B cell (primary cell): ENCODE data around the gene FDX1. TPM values are rescaled to one million over a fixed set of nuclear protein-coding genes. Genes with fewer than 3 reads are reported as not detected.

Experiments used
- ATAC-seq: fragments of 200-7000 bp; cut with Tn5 transposase; one replicate; pipeline ENCODE4 v1.10.0; 2021; ENCODE audit warnings: low read depth, mild to moderate bottlenecking, moderate number of reproducible peaks, moderate library complexity
- CTCF ChIA-PET: fragments of 350-600 bp; sonication (Branson Sonifier 250); formaldehyde crosslinking; loops from one replicate; lab custom pipeline; 2021; ENCODE audit warnings: antibody characterized with exemption, inconsistent platforms; lab: Charles Lee
- POLR2A ChIA-PET: fragments of 350-600 bp; sonication (Branson Sonifier 250); formaldehyde crosslinking; loops from one replicate; lab custom pipeline; 2021; ENCODE audit warnings: antibody characterized with exemption; lab: Charles Lee
- DNase-seq: peaks from one replicate; pipeline ENCODE4 v3.0.0; 2013
- H2AFZ ChIP-seq: 2 replicates; pipeline ENCODE4 v1.6.1; 2012; ENCODE audit warnings: mild to moderate bottlenecking, low read depth, low read length; ENCODE audit not compliant: insufficient read depth, poor library complexity, severe bottlenecking
- H3K27ac ChIP-seq, 2 donors: 1 replicate in 1 of 2; 2 replicates in 1 of 2; pipeline ENCODE4 v1.5.1; 2012 to 2013; ENCODE audit warnings: low read length in 2 of 2, mild to moderate bottlenecking in 2 of 2, moderate library complexity in 1 of 2
- H3K27me3 ChIP-seq, 4 experiments: fragments of 200-600 bp in 1 of 4; sonication (generic) in 1 of 4; replicated peaks in 1 of 4; 1 replicate in 2 of 4; 2 replicates in 2 of 4; pipeline versions ENCODE4 v1.6.1 to v1.7.0; 2013 to 2016; ENCODE audit warnings: low read length in 3 of 4, mild to moderate bottlenecking in 2 of 4, mixed read lengths in 1 of 4, moderate library complexity in 1 of 4; ENCODE audit not compliant: insufficient read depth in 4 of 4, control insufficient read depth in 3 of 4; ENCODE audit errors: control extremely low read depth in 1 of 4
- H3K36me3 ChIP-seq, 2 experiments: replicated peaks in 1 of 2; 1 replicate in 1 of 2; 2 replicates in 1 of 2; pipeline versions ENCODE4 v1.6.1 to v1.7.1; 2013; ENCODE audit warnings: low read length in 1 of 2; ENCODE audit not compliant: insufficient read depth in 2 of 2, control insufficient read depth in 1 of 2; ENCODE audit errors: control extremely low read depth in 1 of 2, extremely low read depth in 1 of 2
- H3K4me1 ChIP-seq, 2 donors: fragments of 200-600 bp in 1 of 2; sonication (generic) in 1 of 2; 1 replicate in 1 of 2; 2 replicates in 1 of 2; pipeline versions ENCODE4 v1.5.1 to v1.6.1; 2013 to 2017; ENCODE audit warnings: low read length in 2 of 2; ENCODE audit not compliant: control insufficient read depth in 2 of 2, insufficient read depth in 2 of 2
- H3K4me2 ChIP-seq: replicated peaks from 2 replicates; pipeline ENCODE3; 2012; ENCODE audit warnings: mild to moderate bottlenecking, low read depth, low read length; ENCODE audit not compliant: poor library complexity, severe bottlenecking
- H3K4me3 ChIP-seq, 5 experiments: fragments of 200-600 bp in 1 of 5; sonication (generic) in 1 of 5; 1 replicate in 3 of 5; 2 replicates in 2 of 5; pipeline versions ENCODE4 v1.5.1 to v1.7.0; 2011 to 2016; ENCODE audit warnings: low read length in 4 of 5, mild to moderate bottlenecking in 4 of 5, low read depth in 2 of 5, control low read depth in 1 of 5, moderate library complexity in 1 of 5; ENCODE audit not compliant: insufficient read depth in 1 of 5; ENCODE audit errors: control extremely low read depth in 1 of 5, extremely low read depth in 1 of 5
- H3K79me2 ChIP-seq: fragments of 200-600 bp; sonication (generic); one replicate; pipeline ENCODE4 v1.6.0; 2016; ENCODE audit warnings: low read length; ENCODE audit not compliant: control insufficient read depth, insufficient read depth
- H3K9ac ChIP-seq: fragments of 200-600 bp; sonication (generic); 2 replicates; pipeline ENCODE4 v1.6.1; 2017; ENCODE audit warnings: mild to moderate bottlenecking, low read length, moderate library complexity
- H3K9me3 ChIP-seq, 3 donors: one replicate each; pipeline versions ENCODE4 v1.6.1 to v1.7.1; 2013; ENCODE audit warnings: low read length in 2 of 3; ENCODE audit not compliant: control insufficient read depth in 2 of 3, insufficient read depth in 1 of 3; ENCODE audit errors: control extremely low read depth in 1 of 3
- H4K20me1 ChIP-seq: 2 replicates; pipeline ENCODE4 v1.6.0; 2012; ENCODE audit warnings: mild to moderate bottlenecking, low read length; ENCODE audit not compliant: insufficient read depth, control insufficient read depth, poor library complexity, severe bottlenecking
- H3K27ac Mint-ChIP-seq: one replicate; pipeline ENCODE4 v1.8.0; 2021; ENCODE audit warnings: mixed read lengths
- H3K27me3 Mint-ChIP-seq: one replicate; pipeline ENCODE4 v1.8.0; 2021; ENCODE audit warnings: mixed read lengths
- H3K4me1 Mint-ChIP-seq: one replicate; pipeline ENCODE4 v1.8.0; 2021; ENCODE audit warnings: mixed read lengths
- H3K4me3 Mint-ChIP-seq: one replicate; pipeline ENCODE4 v1.8.0; 2021; ENCODE audit warnings: mixed read lengths
- H3K9me3 Mint-ChIP-seq: one replicate; pipeline ENCODE4 v1.8.0; 2022; ENCODE audit warnings: mixed read lengths; ENCODE audit not compliant: insufficient read depth
- EZH2 ChIP-seq: IDR thresholded peaks from 2 replicates; pipeline ENCODE4 v1.6.1; 2012; ENCODE audit warnings: borderline replicate concordance, low read depth, mild to moderate bottlenecking, moderate library complexity, low read length; ENCODE audit not compliant: insufficient read depth, poor library complexity, severe bottlenecking
- WGBS: methylation state at CpG from one replicate; pipeline ENCODE4 v1.1.5; 2013; ENCODE audit warnings: missing lambda C conversion rate; ENCODE audit not compliant: insufficient coverage; 5-methylcytosine and 5-hydroxymethylcytosine counted together
- intact Hi-C: fragments of 100-400 bp; cut with micrococcal nuclease; formaldehyde crosslinking; loops from one replicate; pipeline ENCODE4 v1.10.0; 2022
- polyA plus RNA-seq: library from polyadenylated mRNA; depleted of rRNA; stranded (reverse); fragments of >200 nt; gene quantifications from 2 replicates; pipeline ENCODE4 v1.2.3, GENCODE V29; 2012
- total RNA-seq, 2 donors: library from RNA; stranded (reverse); fragments of 120-200 nt in 1 of 2; gene quantifications; 1 replicate in 1 of 2; 2 replicates in 1 of 2; pipeline versions ENCODE4 v1.2.3 to v1.2.4, GENCODE V29; 2013 to 2022
- TF ChIP-seq, protein P1 (sequence below): fragments of 200-600 bp; IDR thresholded peaks from one replicate; pipeline ENCODE4 v1.8.0; 2022; ENCODE audit warnings: antibody characterized with exemption, mild to moderate bottlenecking

Gene FDX1
- total and polyA plus RNA-seq, 2 donors (not counting 1 experiment from before 2014, with no cell fraction given): 3.5 to 11.2 TPM

DNA sequence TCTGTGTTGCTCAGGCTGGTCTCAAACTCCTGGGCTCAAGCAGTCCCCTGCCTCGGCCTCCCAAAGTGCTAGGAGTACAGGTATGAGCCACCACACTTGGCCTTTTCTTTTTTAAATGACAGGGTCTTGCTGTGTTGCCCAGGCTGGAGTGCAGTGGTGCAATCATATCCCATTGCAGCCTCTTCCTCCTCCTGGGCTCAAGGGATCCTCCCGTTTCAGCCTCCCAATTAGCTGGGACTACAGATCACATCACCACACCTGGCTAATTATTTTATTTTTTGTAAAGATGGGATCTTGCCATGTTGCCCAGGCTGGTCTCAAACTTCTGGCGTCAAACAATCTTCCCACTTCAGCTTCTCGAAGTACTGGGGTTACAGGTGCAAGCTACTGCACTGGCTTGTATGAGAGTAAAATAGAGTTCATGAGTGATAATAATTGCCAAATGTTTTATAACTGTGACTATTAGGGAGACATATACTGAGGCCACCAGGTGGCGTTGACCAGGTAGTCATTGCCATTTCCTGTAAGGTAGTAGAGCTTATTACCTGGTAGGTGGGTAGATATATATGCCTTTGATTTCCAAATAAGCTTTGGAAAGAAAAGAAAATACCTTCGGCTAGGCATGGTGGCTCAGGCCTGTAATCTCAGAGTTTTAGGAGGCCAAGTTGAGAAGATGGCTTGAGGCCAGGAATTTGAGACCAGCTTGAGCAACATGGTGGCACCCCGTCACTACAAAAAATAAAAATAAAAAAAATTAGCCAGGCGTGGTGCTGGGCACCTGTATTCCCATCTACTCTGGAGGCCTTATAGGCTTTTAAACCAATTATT is 5.4 kb downstream of the FDX1 start:
- WGBS: 90% methylated on average over 5 of the region's 8 CpGs
- intact Hi-C loops: loop anchor here (1.0 to 10.0 kb wide), 5 partner anchors 277 to 1790 kb away; partner anchors contain the start of genes ARHGAP20 and PTS
- no peak for ATAC-seq
- H2AFZ ChIP-seq: no peak overlapping the region
- peaks cover 90% of the 10 kb centered on the region for H3K79me2 ChIP-seq
- no peak overlapping the region for H3K27ac ChIP-seq
- H3K4me3 ChIP-seq: no peak overlapping the region
- TF ChIP-seq, protein P1, sequence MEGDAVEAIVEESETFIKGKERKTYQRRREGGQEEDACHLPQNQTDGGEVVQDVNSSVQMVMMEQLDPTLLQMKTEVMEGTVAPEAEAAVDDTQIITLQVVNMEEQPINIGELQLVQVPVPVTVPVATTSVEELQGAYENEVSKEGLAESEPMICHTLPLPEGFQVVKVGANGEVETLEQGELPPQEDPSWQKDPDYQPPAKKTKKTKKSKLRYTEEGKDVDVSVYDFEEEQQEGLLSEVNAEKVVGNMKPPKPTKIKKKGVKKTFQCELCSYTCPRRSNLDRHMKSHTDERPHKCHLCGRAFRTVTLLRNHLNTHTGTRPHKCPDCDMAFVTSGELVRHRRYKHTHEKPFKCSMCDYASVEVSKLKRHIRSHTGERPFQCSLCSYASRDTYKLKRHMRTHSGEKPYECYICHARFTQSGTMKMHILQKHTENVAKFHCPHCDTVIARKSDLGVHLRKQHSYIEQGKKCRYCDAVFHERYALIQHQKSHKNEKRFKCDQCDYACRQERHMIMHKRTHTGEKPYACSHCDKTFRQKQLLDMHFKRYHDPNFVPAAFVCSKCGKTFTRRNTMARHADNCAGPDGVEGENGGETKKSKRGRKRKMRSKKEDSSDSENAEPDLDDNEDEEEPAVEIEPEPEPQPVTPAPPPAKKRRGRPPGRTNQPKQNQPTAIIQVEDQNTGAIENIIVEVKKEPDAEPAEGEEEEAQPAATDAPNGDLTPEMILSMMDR: peak; percentile 51
- no peak for TF ChIP-seq EZH2
- Mint-ChIP-seq H3K4me3 (no peak overlapping the region), H3K9me3 (no peaks in the 10 kb centered on the region), H3K27me3 (no peaks in the 10 kb centered on the region), H3K27ac (no peak overlapping the region), H3K4me1 (peaks cover 35% of the 10 kb centered on the region)
- peaks cover 48% of the 10 kb centered on the region for H4K20me1 ChIP-seq
- H3K36me3 ChIP-seq: peaks cover 1 to 10% of the 10 kb centered on the region in 2 experiments
- DNase-seq: peak; percentile 41
- H3K4me2 ChIP-seq: no peak overlapping the region
- no peaks in the 10 kb centered on the region for H3K27me3 ChIP-seq
- no peaks in the 10 kb centered on the region for H3K9me3 ChIP-seq
- peaks cover 16 to 25% of the 10 kb centered on the region in 2 donors for H3K4me1 ChIP-seq
- ChIA-PET CTCF (interaction anchor here (0.6 to 9.8 kb wide), 22 partner anchors 11 to 1332 kb away, joined by 3 to 172 read pairs (median 4); partner anchors contain the start of gene RDX), POLR2A (interaction anchor here (1.1 kb wide), 1 partner anchor 58 kb away, joined by 3 read pairs; no protein-coding TSS in a partner anchor)
- H3K9ac ChIP-seq: no peak overlapping the region
